22Rv1 (cell line): ENCODE measurements around the gene NRXN3.
"Not testable (repeated sequence)": the region's sequence is repeated elsewhere in the genome, so short reads cannot be mapped to it uniquely, and the experiment has no call there.

Experiments
- H3K27ac ChIP-seq: fragments of 450-650 bp; 2 replicates; pipeline ENCODE4 v1.5.1; 2017
- CTCF ChIP-seq: fragments of 450-650 bp; IDR thresholded peaks from 2 replicates; pipeline ENCODE4 v1.5.1; 2017; ENCODE audit warnings: mild to moderate bottlenecking
- ZFX ChIP-seq: fragments of 450-650 bp; IDR thresholded peaks from 2 replicates; pipeline ENCODE4 v1.6.1; 2017; ENCODE audit warnings: antibody characterized with exemption, borderline replicate concordance

Gene NRXN3

GRCh38 chr14:78455896-78456435 is 285.8 kb downstream of the NRXN3 start:
- TF ChIP-seq ZFX (no peak), CTCF (no peak)
- no peak overlapping the region for H3K27ac ChIP-seq

DNA sequence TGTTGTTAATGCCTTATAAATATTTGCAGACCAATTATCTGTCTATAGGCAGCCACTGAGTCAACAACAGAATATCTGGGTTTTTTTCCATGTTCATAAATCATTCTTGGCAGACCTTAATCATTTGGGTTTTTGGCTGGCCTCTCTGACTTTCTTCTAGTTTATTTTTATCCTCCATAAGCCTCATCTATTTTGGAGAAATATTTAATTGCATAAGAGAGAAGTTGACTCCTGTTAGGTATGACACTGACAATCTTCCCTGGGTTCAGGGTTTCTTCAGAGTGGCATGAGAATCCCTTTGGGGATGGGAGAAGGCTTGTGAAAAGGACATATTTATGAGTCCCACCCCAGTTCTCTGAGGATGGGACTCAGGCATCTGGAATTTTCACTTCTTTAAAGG is 299.8 kb downstream of the NRXN3 start:
- TF ChIP-seq CTCF (no peak), ZFX (no peak)

DNA sequence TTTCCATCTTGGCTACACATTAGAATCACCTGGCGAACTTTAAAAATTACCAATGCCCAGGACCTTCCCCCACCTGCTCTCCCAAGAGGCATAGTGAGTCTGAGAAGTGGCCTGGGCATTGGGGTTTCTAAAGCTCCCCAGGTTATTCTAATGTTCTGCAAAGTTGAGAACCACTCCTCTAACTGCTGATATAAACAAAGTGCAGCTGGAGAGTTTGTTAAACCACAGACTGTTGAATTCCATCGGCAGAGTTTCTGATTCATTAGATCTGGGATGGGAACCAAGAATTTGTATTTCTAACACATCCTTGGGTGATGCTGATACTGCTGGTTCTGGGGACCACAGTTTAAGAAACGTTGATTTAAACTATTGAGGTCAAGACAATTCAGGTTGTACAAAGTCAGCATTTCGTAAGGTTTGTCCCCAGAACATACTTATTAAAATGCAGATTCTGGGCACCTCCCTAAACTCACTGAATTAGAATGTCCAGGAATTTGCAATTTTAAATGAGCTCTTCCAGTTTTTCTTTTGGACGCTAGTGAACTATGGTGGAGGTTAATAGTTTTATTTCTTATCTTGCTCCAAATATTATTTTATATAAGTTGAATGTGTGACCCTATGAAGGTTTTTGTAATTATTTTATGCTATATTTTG is 309.1 kb downstream of the NRXN3 start:
- no peak overlapping the region for H3K27ac ChIP-seq
- no peak for TF ChIP-seq ZFX
- TF ChIP-seq CTCF, result no peak

More for the DNA sequence above, 299.8 kb downstream of the NRXN3 start:
- H3K27ac ChIP-seq, result no peak overlapping the region

DNA sequence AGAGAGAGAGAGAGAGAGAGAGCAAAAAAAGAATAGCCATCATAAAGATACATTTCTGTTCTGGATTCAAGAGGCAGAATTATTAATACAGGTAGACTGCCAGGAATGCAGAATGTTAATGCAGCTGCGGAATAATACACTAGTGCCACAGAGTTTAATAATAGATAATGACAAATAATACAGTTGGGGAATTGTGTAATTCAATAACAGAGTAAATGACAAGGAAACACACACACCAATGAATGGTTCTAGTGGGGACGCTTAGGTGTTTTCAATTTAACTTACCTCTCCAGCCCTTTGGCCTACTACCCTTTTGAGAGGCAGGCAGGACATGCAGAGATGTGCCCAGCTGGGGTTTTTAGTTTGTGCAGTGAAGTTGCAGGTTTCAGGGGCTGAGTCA is 313.9 kb downstream of the NRXN3 start:
- no peak overlapping the region for H3K27ac ChIP-seq
- TF ChIP-seq CTCF, result no peak
- TF ChIP-seq ZFX, result no peak

DNA sequence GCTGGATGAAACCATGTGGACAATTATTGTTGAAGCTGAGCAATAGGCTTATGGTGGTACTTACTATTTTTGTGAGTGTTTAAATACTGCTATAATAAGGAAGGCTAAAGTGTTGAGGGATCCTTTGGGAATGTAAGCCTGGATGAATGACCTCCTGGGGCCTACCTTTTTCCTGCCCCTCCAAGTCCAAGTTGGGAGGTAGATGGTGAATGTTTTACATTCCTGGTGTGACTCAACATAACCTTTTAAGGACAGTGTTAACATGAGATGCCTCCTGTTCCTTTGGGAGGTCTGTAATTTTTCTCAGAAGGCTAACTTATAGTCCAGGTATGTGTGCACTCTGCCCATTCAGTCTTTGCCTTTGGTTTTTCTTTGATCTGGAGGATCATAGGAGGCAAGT is 315.9 kb downstream of the NRXN3 start:
- no peak overlapping the region for H3K27ac ChIP-seq
- TF ChIP-seq CTCF (no peak), ZFX (no peak)

DNA sequence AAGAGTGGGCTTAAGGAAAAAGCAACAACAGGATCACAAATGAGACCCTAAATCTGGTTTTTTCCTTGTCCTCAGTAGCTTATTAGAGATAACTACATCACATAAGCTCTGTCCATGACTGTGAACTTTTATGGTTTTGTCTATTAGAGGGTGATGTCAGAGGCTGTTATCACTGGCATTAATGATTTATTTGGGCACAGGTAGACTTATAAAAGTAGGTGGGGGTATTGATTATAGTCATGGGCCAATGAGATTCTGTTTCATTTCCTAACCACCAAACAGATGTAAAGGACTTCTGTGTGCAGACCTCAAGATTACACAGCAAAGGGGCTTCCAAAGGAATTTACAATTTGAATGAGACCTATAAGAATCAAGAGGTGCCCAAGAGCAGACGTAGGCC is 316.4 kb downstream of the NRXN3 start:
- no peak for TF ChIP-seq ZFX
- no peak for TF ChIP-seq CTCF
- H3K27ac ChIP-seq, result no peak overlapping the region

DNA sequence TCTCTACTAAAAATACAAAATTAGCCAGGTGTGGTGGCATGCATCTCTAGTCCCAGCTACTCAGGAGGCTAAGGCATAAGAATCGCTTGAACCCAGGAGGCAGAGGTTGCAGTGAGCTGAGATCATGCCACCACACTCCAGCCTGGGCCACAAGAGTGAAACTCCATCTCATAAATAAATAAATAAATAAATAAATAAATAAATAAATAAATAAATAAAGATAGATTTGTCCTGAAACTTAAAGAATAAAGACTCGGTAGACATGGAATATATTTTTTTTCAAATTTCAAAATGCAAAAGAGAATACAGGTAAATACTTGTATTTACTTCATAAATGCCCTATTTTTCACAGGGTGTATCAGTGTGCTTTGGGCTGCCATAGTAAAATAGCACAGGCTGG is 317.4 kb downstream of the NRXN3 start:
- not testable (repeated sequence) for H3K27ac ChIP-seq

GRCh38 chr14:78488938-78489337 is 318.8 kb downstream of the NRXN3 start:
- H3K27ac ChIP-seq, result no peak overlapping the region
- TF ChIP-seq CTCF (no peak), ZFX (no peak)
